Trophoblast cell (in vitro differentiated cells and primary cell): ENCODE results near the gene CIB2. TPM values are rescaled to one million over a fixed set of nuclear protein-coding genes. Genes with fewer than 3 reads are reported as not detected.

ENCODE experiments used
- DNase-seq, 2 donors: peaks; one replicate each; pipeline ENCODE4 v3.0.0-alpha.2; 2016
- H2AFZ ChIP-seq: 2 replicates; pipeline ENCODE4 v1.6.1; 2013; ENCODE audit warnings: low read length, moderate library complexity, mild to moderate bottlenecking; ENCODE audit not compliant: insufficient read depth, poor library complexity
- H2AK5ac ChIP-seq: 2 replicates; pipeline ENCODE4 v1.6.1; 2013; ENCODE audit warnings: mild to moderate bottlenecking, low read length
- H2BK120ac ChIP-seq: 2 replicates; pipeline ENCODE4 v1.6.1; 2013; ENCODE audit warnings: low read length, mild to moderate bottlenecking, moderate library complexity; ENCODE audit not compliant: insufficient read depth, poor library complexity
- H2BK12ac ChIP-seq: 2 replicates; pipeline ENCODE4 v1.6.1; 2013; ENCODE audit warnings: mild to moderate bottlenecking, low read length, moderate library complexity
- H2BK5ac ChIP-seq: 2 replicates; pipeline ENCODE4 v1.6.1; 2013; ENCODE audit warnings: low read length, low read depth, moderate library complexity, mild to moderate bottlenecking; ENCODE audit not compliant: poor library complexity
- H3K14ac ChIP-seq: 2 replicates; pipeline ENCODE4 v1.6.1; 2013; ENCODE audit warnings: mild to moderate bottlenecking, low read length
- H3K18ac ChIP-seq: 2 replicates; pipeline ENCODE4 v1.6.1; 2013; ENCODE audit warnings: mild to moderate bottlenecking, low read length
- H3K23ac ChIP-seq: 2 replicates; pipeline ENCODE4 v1.6.1; 2013; ENCODE audit warnings: low read length
- H3K27ac ChIP-seq: 2 replicates; pipeline ENCODE4 v1.5.1; 2013; ENCODE audit warnings: low read depth, mild to moderate bottlenecking, inconsistent platforms, low read length, moderate library complexity
- H3K27me3 ChIP-seq: 2 replicates; pipeline ENCODE4 v1.6.1; 2013; ENCODE audit warnings: inconsistent platforms, mild to moderate bottlenecking, low read length, moderate library complexity; ENCODE audit not compliant: insufficient read depth
- H3K36me3 ChIP-seq, 2 experiments: 1 replicate in 1 of 2; 2 replicates in 1 of 2; pipeline ENCODE4 v1.6.1; 2013; ENCODE audit warnings: low read length in 2 of 2, mild to moderate bottlenecking in 2 of 2, moderate library complexity in 1 of 2; ENCODE audit not compliant: insufficient read depth in 2 of 2, control insufficient read depth in 1 of 2
- H3K4ac ChIP-seq: 2 replicates; pipeline ENCODE4 v1.6.1; 2013; ENCODE audit warnings: low read depth, mild to moderate bottlenecking, low read length, moderate library complexity
- H3K4me1 ChIP-seq, 2 experiments: 1 replicate in 1 of 2; 2 replicates in 1 of 2; pipeline ENCODE4 v1.6.1; 2013; ENCODE audit warnings: low read length in 2 of 2, mild to moderate bottlenecking in 2 of 2, moderate library complexity in 1 of 2; ENCODE audit not compliant: insufficient read depth in 2 of 2, control insufficient read depth in 1 of 2
- H3K4me2 ChIP-seq: 2 replicates; pipeline ENCODE4 v1.6.1; 2013; ENCODE audit warnings: inconsistent platforms, mild to moderate bottlenecking, low read length, moderate library complexity
- H3K4me3 ChIP-seq: 2 replicates; pipeline ENCODE4 v1.5.1; 2013; ENCODE audit warnings: mild to moderate bottlenecking, low read depth, low read length, inconsistent platforms
- H3K79me1 ChIP-seq: one replicate; pipeline ENCODE4 v1.6.1; 2013; ENCODE audit warnings: low read length
- H3K79me2 ChIP-seq: 2 replicates; pipeline ENCODE4 v1.6.1; 2013; ENCODE audit warnings: low read length, mild to moderate bottlenecking; ENCODE audit not compliant: control insufficient read depth, insufficient read depth, poor library complexity
- H3K9ac ChIP-seq: 2 replicates; pipeline ENCODE4 v1.6.1; 2013; ENCODE audit warnings: mild to moderate bottlenecking, low read length
- H3K9me3 ChIP-seq: 2 replicates; pipeline ENCODE4 v1.6.1; 2013; ENCODE audit warnings: low read depth, mild to moderate bottlenecking, control low read depth, inconsistent platforms, low read length; ENCODE audit not compliant: insufficient read depth
- H4K12ac ChIP-seq: 2 replicates; pipeline ENCODE4 v1.6.1; 2013; ENCODE audit warnings: low read depth, mild to moderate bottlenecking, low read length, moderate library complexity
- H4K8ac ChIP-seq: 2 replicates; pipeline ENCODE4 v1.6.1; 2013; ENCODE audit warnings: low read depth, mild to moderate bottlenecking, low read length, moderate library complexity
- H4K91ac ChIP-seq: one replicate; pipeline ENCODE4 v1.6.1; 2013; ENCODE audit warnings: low read depth, mild to moderate bottlenecking, low read length, moderate library complexity
- WGBS: extraction: QIAGEN DNeasy Blood & Tissue Kit; methylation state at CpG from one replicate; pipeline ENCODE4 v1.1.7; 2013; ENCODE audit warnings: missing lambda C conversion rate; ENCODE audit not compliant: insufficient read length, insufficient coverage; ENCODE audit errors: extremely low coverage; 5-methylcytosine and 5-hydroxymethylcytosine counted together
- polyA plus RNA-seq: library from polyadenylated mRNA; stranded (reverse); fragments of 200-250 nt; gene quantifications from 2 replicates; pipeline ENCODE4 v1.2.3, GENCODE V29; 2013

Gene CIB2
- polyA plus RNA-seq, result 16.6 and 16.7 TPM in 2 replicates

- Histone ChIP-seq H2BK12ac (peak within 1 kb of the TSS; percentile 32), H3K4me1 (peaks cover 8 to 15% of the 10 kb centered on the region in 2 experiments), H3K4ac (peak within 1 kb of the TSS; percentile 75), H2AFZ (peak within 1 kb of the TSS; percentile 94), H3K27me3 (no peaks in the 10 kb centered on the region), H3K14ac (peak within 1 kb of the TSS; percentile 98), H3K4me2 (peak within 1 kb of the TSS; percentile 73), H3K18ac (peak within 1 kb of the TSS; percentile 95), H3K9ac (peak within 1 kb of the TSS; percentile 93), H2AK5ac (peak within 1 kb of the TSS; percentile 51), H4K8ac (peak within 1 kb of the TSS; percentile 95), H3K23ac (no peak within 1 kb of the TSS), H4K91ac (peak within 1 kb of the TSS; percentile 95), H3K27ac (peak within 1 kb of the TSS; percentile 28), H3K9me3 (no peaks in the 10 kb centered on the region), H3K36me3 (no peaks in the 10 kb centered on the region), H4K12ac (peak within 1 kb of the TSS; percentile 92), H2BK120ac (peak within 1 kb of the TSS; percentile 92), H3K4me3 (peak within 1 kb of the TSS; percentile 82), H3K79me2 (peaks cover 4% of the 10 kb centered on the region), H2BK5ac (peak within 1 kb of the TSS; percentile 74), H3K79me1 (peaks cover 7% of the 10 kb centered on the region)
- WGBS, result no CpG with 5 or more reads among the region's 79 CpGs
- DNase-seq, result peak; percentile 60 to 76
Measured at GRCh38 chr15:78131295-78132061, at the start of gene CIB2. Gene CIB2, minus strand, starts transcription at chr15:78131445. Its CDS starts 230 bp downstream, at chr15:78131215.

- H3K36me3 ChIP-seq, result no peaks in the 10 kb centered on the region
- H3K4ac ChIP-seq, result no peak overlapping the region
- no peak overlapping the region for H3K27ac ChIP-seq
- no peak overlapping the region for H4K12ac ChIP-seq
- no CpG with 5 or more reads among the region's 5 CpGs for WGBS
- H2BK12ac ChIP-seq, result no peak overlapping the region
- H3K4me3 ChIP-seq, result no peak overlapping the region
- H3K4me1 ChIP-seq, result no peaks in the 10 kb centered on the region
- H3K79me1 ChIP-seq, result no peaks in the 10 kb centered on the region
- no peak overlapping the region for H4K91ac ChIP-seq
- no peak overlapping the region for H3K23ac ChIP-seq
- no peak overlapping the region for H2AFZ ChIP-seq
- H3K4me2 ChIP-seq, result no peak overlapping the region
- H3K9ac ChIP-seq, result no peak overlapping the region
- H3K14ac ChIP-seq, result no peak overlapping the region
- no peak for DNase-seq
- no peak overlapping the region for H3K18ac ChIP-seq
- H4K8ac ChIP-seq, result no peak overlapping the region
- no peaks in the 10 kb centered on the region for H3K79me2 ChIP-seq
- no peak overlapping the region for H2BK5ac ChIP-seq
- no peak overlapping the region for H2BK120ac ChIP-seq
- H2AK5ac ChIP-seq, result no peak overlapping the region
- no peaks in the 10 kb centered on the region for H3K27me3 ChIP-seq
- peaks cover 2% of the 10 kb centered on the region for H3K9me3 ChIP-seq
Measured at GRCh38 chr15:78179906-78180305, 48.7 kb upstream of the CIB2 start.

- Histone ChIP-seq H2AFZ (no peak overlapping the region), H3K4me1 (no peaks in the 10 kb centered on the region), H3K79me1 (no peaks in the 10 kb centered on the region), H4K8ac (no peak overlapping the region), H3K9ac (no peak overlapping the region), H3K9me3 (peaks cover 2% of the 10 kb centered on the region), H3K4me2 (no peak overlapping the region), H3K27ac (no peak overlapping the region), H3K4me3 (no peak overlapping the region), H4K91ac (no peak overlapping the region), H4K12ac (no peak overlapping the region), H3K23ac (no peak overlapping the region), H3K36me3 (no peaks in the 10 kb centered on the region), H3K14ac (no peak overlapping the region), H3K4ac (no peak overlapping the region), H3K27me3 (no peaks in the 10 kb centered on the region), H3K18ac (no peak overlapping the region), H2AK5ac (no peak overlapping the region), H2BK120ac (no peak overlapping the region), H3K79me2 (no peaks in the 10 kb centered on the region), H2BK5ac (no peak overlapping the region), H2BK12ac (no peak overlapping the region)
- DNase-seq, result no peak
- WGBS, result no CpG with 5 or more reads among the region's 12 CpGs
Measured at GRCh38 chr15:78179286-78179840, 48.1 kb upstream of the CIB2 start.

- H4K8ac ChIP-seq, result no peak overlapping the region
- H2BK120ac ChIP-seq, result no peak overlapping the region
- no peak overlapping the region for H2BK12ac ChIP-seq
- H3K4me1 ChIP-seq, result no peaks in the 10 kb centered on the region
- no peaks in the 10 kb centered on the region for H3K36me3 ChIP-seq
- H3K14ac ChIP-seq, result no peak overlapping the region
- no peak overlapping the region for H3K4me3 ChIP-seq
- H3K23ac ChIP-seq, result no peak overlapping the region
- no peaks in the 10 kb centered on the region for H3K79me1 ChIP-seq
- H3K79me2 ChIP-seq, result no peaks in the 10 kb centered on the region
- H3K27me3 ChIP-seq, result no peaks in the 10 kb centered on the region
- H2AK5ac ChIP-seq, result no peak overlapping the region
- no peak overlapping the region for H2BK5ac ChIP-seq
- H3K27ac ChIP-seq, result no peak overlapping the region
- H3K4ac ChIP-seq, result no peak overlapping the region
- H3K18ac ChIP-seq, result no peak overlapping the region
- no peak overlapping the region for H4K12ac ChIP-seq
- H3K4me2 ChIP-seq, result no peak overlapping the region
- no peak overlapping the region for H4K91ac ChIP-seq
- H3K9ac ChIP-seq, result no peak overlapping the region
- peak in 1 of 2 donors; percentile 18 for DNase-seq
- H2AFZ ChIP-seq, result no peak overlapping the region
- no CpG with 5 or more reads among the region's 6 CpGs for whole genome bisulfite sequencing
- H3K9me3 ChIP-seq, result peaks cover 2% of the 10 kb centered on the region
Measured at GRCh38 chr15:78178064-78178463, 46.8 kb upstream of the CIB2 start.
